ENCODE data around the gene ACTA1.
"Not testable (repeated sequence)": the region's sequence is repeated elsewhere in the genome, so short reads cannot be mapped to it uniquely, and the experiment has no call there.

Gene ACTA1

DNA sequence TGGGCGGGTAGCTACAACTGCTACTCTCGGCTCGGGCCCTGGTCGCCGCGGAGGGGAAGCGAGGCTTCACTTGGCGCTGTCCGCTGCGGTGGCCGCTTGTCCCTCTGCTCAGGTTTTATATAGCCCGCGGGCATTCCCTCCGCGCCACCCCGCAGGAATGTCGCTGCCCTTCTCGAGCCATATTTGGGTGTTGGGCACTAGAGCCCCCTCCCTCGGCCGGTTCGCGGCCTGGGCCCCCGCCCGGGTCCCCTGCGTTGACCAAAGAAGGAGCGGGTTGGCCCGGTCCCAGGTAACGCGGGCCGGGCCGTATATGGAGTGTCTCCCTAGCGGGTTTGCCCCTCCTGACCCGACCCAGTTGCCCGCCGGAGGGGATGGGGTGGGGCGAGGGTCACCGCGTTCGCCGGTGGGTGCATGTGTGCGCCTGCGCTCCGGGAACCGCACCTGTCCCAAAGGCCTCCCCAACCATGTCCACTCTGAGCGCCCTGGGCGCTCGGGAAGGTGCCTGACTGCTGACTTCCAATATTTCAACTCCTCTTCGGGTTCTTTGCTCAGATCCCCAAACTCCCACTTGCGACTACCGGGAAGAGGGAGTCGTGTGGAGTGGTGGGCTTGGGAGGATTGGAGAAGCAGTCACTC, at the start of gene ACTA1:
TSS of gene ACTA1 (minus strand) at position 90 of the 636 bp plus-strand sequence. CDS start 979 bp downstream, outside the sequence.
- no peak for DNase-seq

DNA sequence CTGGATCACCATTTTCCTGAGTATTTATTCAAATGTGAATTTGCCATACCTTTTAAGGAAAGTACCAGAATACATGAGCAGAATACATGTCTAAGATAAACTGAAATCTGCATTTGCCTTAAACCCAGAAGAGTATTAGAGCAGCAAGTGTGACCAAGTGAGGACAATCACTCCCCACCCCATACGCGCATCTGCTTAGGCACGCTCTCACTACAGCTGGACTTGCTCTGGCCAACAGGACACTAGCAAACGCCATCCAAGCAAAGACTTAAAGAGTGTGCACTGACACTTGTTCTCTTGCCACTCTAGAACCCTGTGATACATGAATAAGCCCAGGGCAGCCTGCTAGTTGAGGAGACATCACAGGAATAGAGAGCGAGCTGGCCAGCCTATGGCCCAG, 48.6 kb upstream of the ACTA1 start:
- DNase-seq = no peak

DNA sequence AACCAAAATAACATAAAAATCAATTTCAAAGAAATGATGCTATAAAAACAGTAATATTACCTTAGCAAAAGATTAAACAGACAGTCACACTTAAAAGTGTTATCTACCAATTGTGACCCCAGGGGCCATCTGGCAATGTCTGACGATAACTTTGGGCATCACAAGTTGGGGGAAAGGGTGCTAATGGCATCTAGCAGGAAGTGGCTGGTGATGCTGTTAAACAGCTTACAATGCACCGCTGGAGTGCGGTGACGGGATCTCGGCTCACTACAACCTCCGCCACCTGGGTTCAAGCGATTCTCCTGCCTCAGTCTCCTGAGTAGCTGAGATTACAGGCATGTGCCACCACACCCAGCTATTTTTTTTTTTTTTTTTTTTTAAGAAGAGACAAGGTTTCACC, 46.6 kb upstream of the ACTA1 start:
- DNase-seq = no peak

GRCh38 chr1:229479660-229480399, 45.9 kb upstream of the ACTA1 start:
- no peak for DNase-seq

GRCh38 chr1:229478852-229479251, 45.0 kb upstream of the ACTA1 start:
- no peak for DNase-seq

DNA sequence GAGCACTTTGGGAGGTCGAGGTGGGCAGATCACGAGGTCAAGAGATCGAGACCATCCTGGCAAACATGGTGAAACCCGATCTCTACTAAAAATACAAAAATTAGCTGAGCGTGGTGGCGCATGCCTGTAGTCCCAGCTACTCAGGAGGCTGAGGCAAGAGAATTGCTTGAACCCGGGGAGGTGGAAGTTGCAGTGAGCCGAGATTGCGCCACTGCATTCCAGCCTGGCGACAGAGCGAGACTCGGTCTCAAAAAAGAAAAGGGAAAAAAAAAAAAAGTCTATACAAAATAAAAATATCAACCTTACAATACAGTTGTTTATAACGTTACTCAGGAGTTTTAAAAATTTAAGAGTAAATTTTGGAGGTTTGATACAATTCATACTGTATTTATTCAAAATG, 42.0 kb upstream of the ACTA1 start:
- DNase-seq = not testable (repeated sequence)

- no peak for DNase-seq
Observed at GRCh38 chr1:229474509-229474908, 40.6 kb upstream of the ACTA1 start.

DNA sequence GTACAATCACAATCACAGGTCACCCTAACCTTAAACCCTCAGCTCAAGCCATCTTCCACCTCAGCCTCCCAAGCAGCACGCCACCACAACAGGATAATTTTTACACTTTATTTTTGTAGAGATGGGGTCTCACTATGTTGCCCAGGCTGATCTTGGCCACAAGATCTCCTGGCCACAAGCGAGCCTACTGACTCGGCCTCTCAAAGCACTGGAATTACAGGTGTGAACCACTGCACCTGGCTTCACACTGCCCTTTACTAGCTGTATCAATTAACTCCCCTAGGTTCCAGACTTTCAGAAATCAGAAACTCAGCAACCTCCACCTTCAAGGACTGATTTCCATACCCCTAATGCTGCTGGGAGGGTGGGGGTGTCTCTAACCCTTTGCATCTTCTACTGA, 37.3 kb upstream of the ACTA1 start:
- no peak for DNase-seq

GRCh38 chr1:229470406-229471043, 36.6 kb upstream of the ACTA1 start:
- DNase-seq = peak; percentile 92

DNA sequence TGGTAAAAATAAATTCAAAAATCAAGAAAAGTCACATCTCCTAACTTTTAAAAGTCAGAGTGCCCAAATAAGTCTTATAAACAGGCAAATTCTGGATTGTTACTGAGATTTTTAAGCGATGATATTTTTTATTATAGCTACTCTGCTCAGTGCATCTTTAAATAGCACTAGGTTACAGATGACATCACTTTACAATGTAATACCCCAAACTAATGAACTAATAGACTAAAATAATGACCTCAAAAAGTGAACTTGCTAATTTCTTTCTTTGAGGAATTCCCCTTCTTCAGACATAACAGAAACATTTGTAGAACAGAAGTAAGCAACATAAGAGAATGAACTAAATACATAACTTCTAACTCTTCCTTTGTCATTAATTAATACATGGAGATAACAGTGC, 33.0 kb upstream of the ACTA1 start:
- DNase-seq = no peak

DNA sequence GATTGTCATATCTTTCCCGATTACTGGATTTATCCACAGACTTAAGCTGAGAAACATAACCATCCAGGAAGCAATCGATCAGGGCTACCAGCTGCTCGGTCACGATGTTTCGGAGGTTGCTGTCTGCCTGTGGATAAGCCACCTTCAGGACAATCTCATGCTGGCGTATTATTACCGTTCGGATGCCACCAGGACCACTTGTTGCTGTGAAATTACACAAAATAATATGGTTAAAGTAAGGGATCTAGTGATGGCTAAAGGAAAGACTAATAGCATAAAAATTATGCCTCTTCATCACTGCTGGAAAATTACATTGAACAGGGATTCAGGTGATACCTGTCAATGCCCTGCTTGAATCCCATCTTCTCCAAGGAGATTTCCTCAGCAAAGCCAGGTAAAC, 30.8 kb upstream of the ACTA1 start:
- DNase-seq = no peak

DNA sequence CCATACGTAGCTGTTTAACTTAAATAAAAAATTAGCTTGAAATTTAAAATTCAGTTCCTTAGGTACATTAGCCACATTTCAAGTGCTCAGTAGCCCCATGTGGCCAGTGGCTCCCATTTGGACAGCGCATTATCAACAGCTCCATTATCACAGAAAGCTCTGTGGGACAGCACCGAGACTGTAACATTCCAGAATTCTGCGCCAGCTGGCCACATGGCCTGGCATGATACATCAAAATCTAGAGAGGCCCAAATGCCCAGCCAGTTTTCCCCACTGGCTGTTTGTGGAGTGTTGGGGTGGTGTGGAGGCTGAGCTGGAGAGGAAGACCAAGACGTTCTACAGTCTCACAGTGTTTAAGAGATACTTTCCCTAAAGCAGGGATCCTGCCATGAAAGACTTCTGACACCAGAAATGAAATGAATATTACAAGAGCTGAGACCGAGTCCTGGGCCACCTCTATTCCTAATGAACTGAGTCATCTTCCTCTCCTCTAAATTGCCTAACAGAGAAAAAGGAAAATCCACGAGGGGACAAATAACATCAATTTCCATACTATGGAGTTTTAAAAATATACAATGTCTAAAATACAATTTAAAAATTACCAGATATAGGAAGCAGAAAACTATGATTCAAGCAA, 27.3 kb upstream of the ACTA1 start:
- DNase-seq = no peak

GRCh38 chr1:229459815-229460214, 25.9 kb upstream of the ACTA1 start:
- DNase-seq = no peak

DNA sequence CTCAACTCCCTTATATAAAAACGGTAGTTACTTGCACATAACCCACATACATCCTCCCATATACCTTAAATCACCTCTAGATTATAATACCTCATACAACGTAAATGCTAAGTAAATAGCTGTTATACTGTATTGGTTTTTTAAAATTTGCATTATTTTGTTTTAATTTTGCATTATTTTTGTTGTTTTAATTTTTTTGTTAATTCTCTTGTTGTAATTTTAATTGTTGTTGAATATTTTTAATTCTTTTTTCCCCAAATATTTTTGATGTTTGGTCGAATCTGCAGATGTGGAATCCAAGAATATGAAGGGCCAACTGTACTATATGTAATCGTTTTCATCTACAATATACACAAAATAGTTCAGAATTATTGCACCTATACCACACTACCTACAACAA, 23.5 kb upstream of the ACTA1 start:
- DNase-seq = no peak

GRCh38 chr1:229456016-229456415, 22.1 kb upstream of the ACTA1 start:
- no peak for DNase-seq

- DNase-seq = no peak
Observed at GRCh38 chr1:229454056-229454455, 20.2 kb upstream of the ACTA1 start.

DNA sequence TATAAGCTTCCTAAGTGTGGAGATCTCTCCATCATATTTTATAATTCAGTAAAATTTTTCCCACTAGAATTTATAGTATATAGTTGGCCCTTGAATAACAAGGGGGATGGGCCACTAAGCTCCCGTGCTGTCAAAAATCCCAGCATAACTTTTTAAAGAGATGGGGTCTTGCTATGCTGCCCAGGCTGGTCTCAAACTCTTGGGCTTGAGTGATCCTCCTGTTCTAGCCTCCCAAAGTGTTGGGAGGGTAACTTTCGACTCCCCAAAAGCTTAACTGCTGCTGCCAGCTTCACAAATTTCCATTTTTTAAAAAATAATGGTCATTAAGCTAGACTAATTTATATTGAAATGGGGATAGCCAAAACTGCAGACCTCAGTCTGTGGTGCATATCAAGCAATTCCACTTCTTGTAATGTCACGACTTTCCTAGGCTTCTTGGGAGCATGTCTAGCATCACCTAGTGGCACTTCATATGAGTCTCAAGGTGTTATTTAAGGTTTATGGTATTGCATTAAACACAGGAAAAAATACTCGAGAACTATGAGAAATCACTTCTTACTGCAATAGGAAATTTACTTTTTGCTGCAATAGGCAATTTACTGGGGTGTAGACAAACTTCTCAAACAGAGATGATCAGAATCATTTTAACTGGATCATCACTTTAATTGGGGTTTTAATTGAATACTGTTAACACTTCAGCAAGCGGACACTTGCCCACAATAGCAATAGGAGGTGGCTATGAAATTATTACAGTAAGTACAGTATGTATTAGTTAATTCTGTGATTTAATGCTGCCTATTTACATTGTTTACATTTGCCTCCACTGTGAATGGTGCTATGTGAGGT, 19.3 kb upstream of the ACTA1 start:
- DNase-seq = peak; percentile 56

GRCh38 chr1:229448845-229449244, 15.0 kb upstream of the ACTA1 start:
- DNase-seq = no peak

- no peak for DNase-seq
Observed at GRCh38 chr1:229448354-229448753, 14.5 kb upstream of the ACTA1 start.

DNA sequence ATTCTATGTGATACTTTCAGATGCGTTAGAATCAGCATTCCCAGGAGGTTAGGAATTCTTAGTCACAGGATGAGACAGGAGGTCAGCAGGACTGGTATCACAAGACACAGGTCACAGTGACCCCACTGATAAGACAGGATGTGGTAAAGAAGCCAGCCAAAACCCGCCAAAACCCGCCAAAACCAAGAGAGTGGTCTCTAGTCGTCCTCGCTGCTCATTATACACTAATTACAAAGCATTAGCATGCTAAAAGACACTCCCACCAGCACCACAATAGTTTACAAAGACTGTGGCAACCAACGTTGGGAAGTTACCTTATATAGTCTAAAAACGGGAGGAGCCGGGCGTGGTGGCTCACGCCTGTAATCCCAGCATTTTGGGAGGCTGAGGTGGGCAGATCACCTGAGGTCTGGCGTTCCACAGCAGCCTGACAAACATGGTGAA, 13.9 kb upstream of the ACTA1 start:
- no peak for DNase-seq

DNA sequence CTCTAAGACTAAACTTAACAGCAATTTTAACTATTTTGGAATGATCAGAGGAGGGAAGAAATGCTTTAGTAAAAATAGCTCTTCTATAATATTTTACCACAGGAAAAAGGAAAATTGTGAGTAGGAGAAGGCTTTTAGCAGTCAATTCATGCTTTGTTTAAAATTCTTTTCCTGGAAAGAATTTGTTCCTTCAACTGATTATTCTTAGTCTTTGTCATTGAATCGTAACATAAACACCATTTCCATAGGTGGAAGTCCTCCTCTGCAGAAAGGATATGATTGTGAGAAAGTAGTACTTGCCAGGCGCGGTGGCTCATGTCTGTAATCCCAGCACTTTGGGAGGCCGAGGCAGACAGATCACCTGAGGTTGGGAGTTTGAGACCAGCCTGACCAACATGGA, 11.9 kb upstream of the ACTA1 start:
- DNase-seq = no peak

- no peak for DNase-seq
Observed at GRCh38 chr1:229440851-229441537, 7.1 kb upstream of the ACTA1 start.
